Endothelial cell of umbilical vein (primary cell): Measurements from ENCODE around the gene CNTN6. TPM values are rescaled to one million over a fixed set of nuclear protein-coding genes. Genes with fewer than 3 reads are reported as not detected.

Experiments used
- BruUV-seq: library from RNA; stranded (reverse); fragments of 400-500 nt; replicated peaks from 2 replicates; lab custom pipeline; 2021; lab: Mats Ljungman, UMichigan
- CTCF ChIA-PET: fragments of 300-600, 350-600 bp; sonication (Branson Sonifier 250); formaldehyde crosslinking; loops from one replicate; lab custom pipeline; 2021; ENCODE audit warnings: antibody characterized with exemption, inconsistent platforms; lab: Charles Lee
- POLR2A ChIA-PET: fragments of 300-600, 350-600 bp; sonication (Branson Sonifier 250); formaldehyde crosslinking; loops from one replicate; lab custom pipeline; 2021; ENCODE audit warnings: antibody characterized with exemption, inconsistent platforms; lab: Charles Lee
- DNase-seq: peaks from one replicate; pipeline ENCODE4 v3.0.0-alpha.2; 2011; ENCODE audit warnings: low read depth, low spot score
- FAIRE-seq: peaks from 2 replicates; lab custom pipeline; 2011; peaks lifted over from hg19 to GRCh38; lab: Jason Lieb, UNC
- H2AFZ ChIP-seq: 2 replicates; pipeline ENCODE4 v1.6.0; 2012; ENCODE audit warnings: low read depth, low read length, control low read depth, inconsistent platforms
- H3K27ac ChIP-seq: 2 replicates; pipeline ENCODE4 v1.5.1; 2011; ENCODE audit warnings: low read depth, mild to moderate bottlenecking, control low read depth, low read length, moderate library complexity; ENCODE audit not compliant: insufficient read depth
- H3K27me3 ChIP-seq, 2 experiments: 2 replicates each; pipeline versions ENCODE4 v1.6.0 to v1.6.1; 2011; ENCODE audit warnings: low read length in 2 of 2, mixed read lengths in 1 of 2; ENCODE audit not compliant: control insufficient read depth in 2 of 2, insufficient read depth in 2 of 2
- H3K36me3 ChIP-seq, 2 experiments: 2 replicates in 1 of 2; 3 replicates in 1 of 2; pipeline ENCODE4 v1.5.1; 2011; ENCODE audit warnings: low read length in 2 of 2, mild to moderate bottlenecking in 1 of 2, moderate library complexity in 1 of 2; ENCODE audit not compliant: control insufficient read depth in 2 of 2, insufficient read depth in 2 of 2; ENCODE audit errors: extremely low read depth in 1 of 2
- H3K4me1 ChIP-seq: 3 replicates; pipeline ENCODE4 v1.5.1; 2011; ENCODE audit warnings: mild to moderate bottlenecking, low read length; ENCODE audit not compliant: control insufficient read depth, insufficient read depth; ENCODE audit errors: extremely low read depth
- H3K4me2 ChIP-seq: 2 replicates; pipeline ENCODE4 v1.6.1; 2011; ENCODE audit warnings: low read length, control low read depth, mixed read lengths; ENCODE audit not compliant: insufficient read depth
- H3K4me3 ChIP-seq, 3 experiments: fragments of 200-600 bp in 1 of 3; sonication (generic), shearing (Covaris generic) in 1 of 3; replicated peaks in 1 of 3; 2 replicates each; pipeline ENCODE4 v1.5.1; 2011 to 2016; ENCODE audit warnings: control low read depth in 3 of 3, low read length in 3 of 3, mild to moderate bottlenecking in 2 of 3, inconsistent platforms in 1 of 3, low read depth in 1 of 3, moderate library complexity in 1 of 3; ENCODE audit not compliant: insufficient read depth in 1 of 3
- H3K79me2 ChIP-seq: 2 replicates; pipeline ENCODE4 v1.6.0; 2012; ENCODE audit warnings: low read length, inconsistent platforms; ENCODE audit not compliant: control insufficient read depth, insufficient read depth
- H3K9ac ChIP-seq: replicated peaks from 2 replicates; pipeline ENCODE3; 2011; ENCODE audit warnings: low read length, control low read depth; ENCODE audit not compliant: insufficient read depth; ENCODE audit errors: extremely low read depth
- H3K9me1 ChIP-seq: replicated peaks from 3 replicates; pipeline ENCODE4 v1.6.0; 2011; ENCODE audit warnings: mild to moderate bottlenecking, low read length; ENCODE audit not compliant: control insufficient read depth, insufficient read depth; ENCODE audit errors: extremely low read depth
- H3K9me3 ChIP-seq: replicated peaks from 2 replicates; pipeline ENCODE4 v1.5.1; 2012; ENCODE audit warnings: low read length, inconsistent platforms; ENCODE audit not compliant: control insufficient read depth, insufficient read depth
- H4K20me1 ChIP-seq: replicated peaks from 2 replicates; pipeline ENCODE3; 2011; ENCODE audit warnings: mild to moderate bottlenecking, low read length; ENCODE audit not compliant: control insufficient read depth, insufficient read depth; ENCODE audit errors: extremely low read depth
- EZH2 ChIP-seq: IDR thresholded peaks from 2 replicates; pipeline ENCODE4 v1.6.1; 2012; ENCODE audit warnings: borderline replicate concordance, low read depth, mild to moderate bottlenecking, moderate library complexity, low read length, inconsistent platforms; ENCODE audit not compliant: severe bottlenecking
- FOS ChIP-seq: IDR thresholded peaks from 2 replicates; pipeline ENCODE4 v1.6.1; 2011; ENCODE audit warnings: mild to moderate bottlenecking, low read length, moderate library complexity, borderline replicate concordance; ENCODE audit not compliant: insufficient read depth
- GATA2 ChIP-seq: IDR thresholded peaks from 2 replicates; pipeline ENCODE4 v1.7.0; 2011; ENCODE audit warnings: low read depth, mild to moderate bottlenecking, moderate library complexity, mixed read lengths, low read length; ENCODE audit not compliant: insufficient read length, insufficient read depth
- JUN ChIP-seq: IDR thresholded peaks from 2 replicates; pipeline ENCODE4 v1.6.1; 2011; ENCODE audit warnings: borderline replicate concordance, low read depth; ENCODE audit not compliant: insufficient read length, insufficient read depth
- MAX ChIP-seq: IDR thresholded peaks from 2 replicates; pipeline ENCODE4 v1.6.1; 2011; ENCODE audit not compliant: insufficient read depth, insufficient read length
- MYC ChIP-seq: IDR thresholded peaks from one replicate; pipeline ENCODE4 v1.6.1; 2011; ENCODE audit warnings: mild to moderate bottlenecking, low read depth, low read length
- POLR2A ChIP-seq: IDR thresholded peaks from 2 replicates; pipeline ENCODE4 v1.6.1; 2012; ENCODE audit warnings: low read depth, mild to moderate bottlenecking, control low read depth, low read length
- POLR2AphosphoS5 ChIP-seq: IDR thresholded peaks from 2 replicates; pipeline ENCODE4 v1.6.1; 2012; ENCODE audit warnings: low read depth, mild to moderate bottlenecking, control low read depth, low read length, moderate library complexity; ENCODE audit not compliant: insufficient read depth
- dilution Hi-C: fragments of 300-500 bp; cut with MboI; formaldehyde crosslinking; loops from one replicate; pipeline ENCODE4 v1.15.0; 2019; ENCODE audit warnings: low sequenced_read_pairs; ENCODE audit not compliant: extremely low pct_ligation_motif_present
- intact Hi-C: fragments of 100-400 bp; cut with micrococcal nuclease; formaldehyde crosslinking; loops from one replicate; pipeline ENCODE4 v1.10.0; 2022
- polyA plus RNA-seq, 4 experiments: library from polyadenylated mRNA; depleted of rRNA in 3 of 4; stranded (reverse) in 3 of 4; unstranded in 1 of 4; fragments of >200 nt; gene quantifications; 2 replicates each; pipeline versions ENCODE4 v1.2.1 to v1.2.3, GENCODE V29; 2011 to 2012; ENCODE audit warnings: missing spikeins in 1 of 4
- total RNA-seq: library from RNA; stranded (reverse); gene quantifications from 2 replicates; pipeline ENCODE4 v1.2.3, GENCODE V29; 2021
- TF ChIP-seq, protein P1 (sequence below), 2 donors: IDR thresholded peaks; 1 replicate in 1 of 2; 2 replicates in 1 of 2; pipeline ENCODE4 v1.5.1; 2011; ENCODE audit warnings: low read length in 2 of 2, mild to moderate bottlenecking in 2 of 2, moderate library complexity in 2 of 2, control low read depth in 1 of 2, inconsistent platforms in 1 of 2, low read depth in 1 of 2; ENCODE audit not compliant: insufficient read depth in 1 of 2; ENCODE audit errors: extremely low read depth in 1 of 2

CNTN6 gene
- total and polyA plus RNA-seq, 2 donors (not counting 3 experiments of a cell fraction or from before 2014, with no cell fraction given): not detected

DNA sequence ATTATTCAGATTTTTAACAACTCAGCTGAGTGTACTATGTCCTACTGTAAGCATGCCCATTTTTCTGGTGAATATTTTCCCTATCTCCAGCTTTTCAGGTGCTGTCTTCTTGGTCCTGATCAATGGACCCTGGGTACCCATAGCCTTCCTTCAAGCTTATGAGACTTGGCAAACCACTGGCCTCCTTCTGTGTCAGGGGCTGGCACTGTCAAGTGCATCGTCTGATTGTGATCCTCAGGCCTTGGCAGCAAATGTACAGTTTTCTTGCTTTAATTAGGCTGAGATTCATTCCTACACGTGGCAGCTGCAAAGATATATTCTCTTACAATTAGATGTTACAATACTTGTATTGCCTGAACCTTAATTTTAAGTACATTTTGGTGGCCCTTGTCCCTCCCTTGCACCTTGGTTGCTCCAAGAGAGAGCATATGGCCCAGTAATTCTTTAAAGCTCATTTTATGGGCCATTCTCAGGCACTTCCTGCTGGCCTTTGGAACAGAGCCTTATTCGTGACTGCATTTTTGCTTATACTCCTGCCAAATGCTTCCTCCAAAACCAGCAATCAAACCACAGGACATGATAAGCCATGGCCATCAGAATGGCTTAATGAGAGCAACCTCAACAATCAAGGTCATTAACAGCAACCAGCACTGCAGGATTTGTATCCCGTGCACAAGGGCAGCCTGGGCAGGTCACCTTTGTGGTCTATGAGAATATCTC lies 179.9 kb downstream of the CNTN6 start:
- FAIRE-seq (no peak), DNase-seq (no peak)
- Histone ChIP-seq H3K9me3 (peaks cover 1% of the 10 kb centered on the region), H2AFZ (no peak overlapping the region), H3K9ac (no peak overlapping the region), H3K9me1 (no peaks in the 10 kb centered on the region), H3K36me3 (no peaks in the 10 kb centered on the region), H3K4me1 (no peaks in the 10 kb centered on the region), H4K20me1 (no peaks in the 10 kb centered on the region), H3K27ac (no peak overlapping the region), H3K27me3 (no peaks in the 10 kb centered on the region), H3K4me3 (no peak overlapping the region), H3K4me2 (no peak overlapping the region), H3K79me2 (no peaks in the 10 kb centered on the region)
- no peak for TF ChIP-seq MYC
- TF ChIP-seq MAX: no peak
- no peak for TF ChIP-seq POLR2A
- TF ChIP-seq, protein P1, sequence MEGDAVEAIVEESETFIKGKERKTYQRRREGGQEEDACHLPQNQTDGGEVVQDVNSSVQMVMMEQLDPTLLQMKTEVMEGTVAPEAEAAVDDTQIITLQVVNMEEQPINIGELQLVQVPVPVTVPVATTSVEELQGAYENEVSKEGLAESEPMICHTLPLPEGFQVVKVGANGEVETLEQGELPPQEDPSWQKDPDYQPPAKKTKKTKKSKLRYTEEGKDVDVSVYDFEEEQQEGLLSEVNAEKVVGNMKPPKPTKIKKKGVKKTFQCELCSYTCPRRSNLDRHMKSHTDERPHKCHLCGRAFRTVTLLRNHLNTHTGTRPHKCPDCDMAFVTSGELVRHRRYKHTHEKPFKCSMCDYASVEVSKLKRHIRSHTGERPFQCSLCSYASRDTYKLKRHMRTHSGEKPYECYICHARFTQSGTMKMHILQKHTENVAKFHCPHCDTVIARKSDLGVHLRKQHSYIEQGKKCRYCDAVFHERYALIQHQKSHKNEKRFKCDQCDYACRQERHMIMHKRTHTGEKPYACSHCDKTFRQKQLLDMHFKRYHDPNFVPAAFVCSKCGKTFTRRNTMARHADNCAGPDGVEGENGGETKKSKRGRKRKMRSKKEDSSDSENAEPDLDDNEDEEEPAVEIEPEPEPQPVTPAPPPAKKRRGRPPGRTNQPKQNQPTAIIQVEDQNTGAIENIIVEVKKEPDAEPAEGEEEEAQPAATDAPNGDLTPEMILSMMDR (IDR thresholded peaks at IDR 0.05; ENCODE audit: extremely low read depth in 1 of 2, insufficient read depth in 1 of 2, low read depth in 1 of 2, low read length in 2 of 2): no peak
- no peak for TF ChIP-seq FOS
- TF ChIP-seq JUN: no peak
- no peak for TF ChIP-seq GATA2
- TF ChIP-seq POLR2AphosphoS5: no peak
- no peak for TF ChIP-seq EZH2
- dilution Hi-C loops (no loop called here), intact Hi-C loops (no loop called here)
- ChIA-PET POLR2A (no interaction called here), CTCF (no interaction called here)
- BruUV-seq: no TSS peak
